D721Med (cell line): ENCODE measurements around the gene PITPNB.

ENCODE experiments used
- DNase-seq: peaks from one replicate; pipeline ENCODE4 v3.0.0; 2011; ENCODE audit warnings: low spot score; ENCODE audit not compliant: insufficient read length
- FAIRE-seq: peaks from 2 replicates; lab custom pipeline; 2011; peaks lifted over from hg19 to GRCh38; lab: Jason Lieb, UNC
- CTCF ChIP-seq: IDR thresholded peaks from 2 replicates; pipeline ENCODE4 v1.5.1; 2012; ENCODE audit warnings: mild to moderate bottlenecking, control low read depth; ENCODE audit not compliant: insufficient read depth; ENCODE audit errors: missing control alignments

PITPNB gene

GRCh38 chr22:27874764-27875163 lies 44.3 kb downstream of the PITPNB start:
- DNase-seq (no peak), FAIRE-seq (no peak)
- TF ChIP-seq CTCF = no peak

- no peak for DNase-seq
- no peak for TF ChIP-seq CTCF
- FAIRE-seq = no peak
Observed at GRCh38 chr22:27874185-27874584, 44.9 kb downstream of the PITPNB start.

GRCh38 chr22:27873472-27873871 lies 45.6 kb downstream of the PITPNB start:
- DNase-seq = no peak
- TF ChIP-seq CTCF = no peak
- no peak for FAIRE-seq

GRCh38 chr22:27872488-27872887 lies 46.6 kb downstream of the PITPNB start:
- TF ChIP-seq CTCF = no peak
- FAIRE-seq (no peak), DNase-seq (no peak)

- no peak for TF ChIP-seq CTCF
- FAIRE-seq = no peak
- DNase-seq = no peak
Observed at GRCh38 chr22:27871306-27872014, 47.6 kb downstream of the PITPNB start.

GRCh38 chr22:27870234-27871191 lies 48.5 kb downstream of the PITPNB start:
- no peak for TF ChIP-seq CTCF
- DNase-seq (no peak), FAIRE-seq (no peak)
